HepG2 (cell line): ENCODE results near the gene NLRX1. TPM values are rescaled to one million over a fixed set of nuclear protein-coding genes. Genes with fewer than 3 reads are reported as not detected.

Source experiments
- AKNA ChIP-seq: sonication (generic); formaldehyde crosslinking; IDR thresholded peaks from 2 replicates; pipeline ENCODE4 v1.4.0; 2020; ENCODE audit warnings: missing genetic modification reagents, borderline replicate concordance
- FUBP1 ChIP-seq: sonication (generic); formaldehyde crosslinking; IDR thresholded peaks from 2 replicates; pipeline ENCODE4 v1.5.1; 2020; ENCODE audit warnings: missing genetic modification reagents, mild to moderate bottlenecking, borderline replicate concordance
- HOXA3 ChIP-seq: sonication (generic); formaldehyde crosslinking; IDR thresholded peaks from 2 replicates; pipeline ENCODE4 v1.5.0; 2020; ENCODE audit warnings: missing genetic modification reagents
- NFYC ChIP-seq: IDR thresholded peaks from 2 replicates; pipeline ENCODE4 v1.6.1; 2016; ENCODE audit warnings: missing genetic modification reagents, missing compliant biosample characterization
- SKI ChIP-seq: fragments of 450-650 bp; IDR thresholded peaks from one replicate; pipeline ENCODE4 v1.6.1; 2018; ENCODE audit warnings: mild to moderate bottlenecking; ENCODE audit not compliant: partially characterized antibody
- SRY ChIP-seq: sonication (generic); formaldehyde crosslinking; IDR thresholded peaks from 2 replicates; pipeline ENCODE4 v1.8.0; 2022; ENCODE audit warnings: mild to moderate bottlenecking, missing genetic modification reagents
- ZMYM4 ChIP-seq: sonication (generic); formaldehyde crosslinking; IDR thresholded peaks from 2 replicates; pipeline ENCODE4 v1.8.1; 2023; ENCODE audit warnings: mild to moderate bottlenecking, missing genetic modification reagents
- ZNF20 ChIP-seq: sonication (generic); formaldehyde crosslinking; IDR thresholded peaks from 2 replicates; pipeline ENCODE4 v1.4.0; 2020; ENCODE audit warnings: mild to moderate bottlenecking, moderate library complexity, missing genetic modification reagents
- ZNF737 ChIP-seq: sonication (generic); formaldehyde crosslinking; IDR thresholded peaks from 2 replicates; pipeline ENCODE4 v1.5.0; 2020; ENCODE audit warnings: missing genetic modification reagents, mild to moderate bottlenecking, borderline replicate concordance
- polyA plus RNA-seq, 8 experiments: library from polyadenylated mRNA; depleted of rRNA in 3 of 8; stranded (reverse) in 7 of 8; unstranded in 1 of 8; fragments of >200 nt; fragmentation: Illumina TruSeq in 4 of 8; extraction: Trizol in 4 of 8; gene quantifications; 2 replicates each; pipeline versions ENCODE4 v1.2.1 to v1.2.3, GENCODE V29; 2011 to 2016; ENCODE audit warnings: low read depth in 4 of 8, missing spikeins in 1 of 8, mixed read lengths in 1 of 8; ENCODE audit not compliant: insufficient read depth in 1 of 8
- total RNA-seq, 5 experiments: library from RNA; depleted of rRNA; stranded (reverse); fragments of >200 nt; fragmentation: Illumina TruSeq; extraction: Trizol; gene quantifications; 2 replicates each; pipeline ENCODE4 v1.2.3, GENCODE V29; 2016; ENCODE audit warnings: low read depth in 1 of 5

The NLRX1 gene
- total and polyA plus RNA-seq, 2 of the 13 experiments (the other 11 are each of a cell fraction or from before 2014, with no cell fraction given): 8.7 to 11.0 TPM

GRCh38 chr11:119166368-119167076 lies 2.0 kb upstream of the NLRX1 start (continued):
- TF ChIP-seq SKI (peak; percentile 23), HOXA3 (no peak), FUBP1 (no peak), ZNF20 (CRISPR knock-in tag) (no peak), ZNF737 (CRISPR knock-in tag) (no peak), NFYC (no peak), SRY (CRISPR knock-in tag) (no peak), ZMYM4 (CRISPR knock-in tag) (no peak), AKNA (CRISPR knock-in tag) (no peak)
- TF ChIP-seq, all 625 proteins: peak for 7
